Gastroesophageal sphincter (tissue), 4 donors: Measurements from ENCODE around the gene PPTC7. TPM values are rescaled to one million over a fixed set of nuclear protein-coding genes. Genes with fewer than 3 reads are reported as not detected.
A peak's percentile ranks its signal among the peaks of the same experiment; 100 is the strongest.
"Not testable (repeated sequence)": the region's sequence is repeated elsewhere in the genome, so short reads cannot be mapped to it uniquely, and the experiment has no call there.

Source experiments
- ATAC-seq: fragments of 150-250 bp; one replicate; pipeline ENCODE4 v1.9.1; 2016; ENCODE audit warnings: mild to moderate bottlenecking, moderate library complexity
- H3K27ac ChIP-seq, 4 donors: fragments of 200-600 bp; sonication (generic) in 3 of 4; 1 replicate in 3 of 4; 2 replicates in 1 of 4; pipeline ENCODE4 v1.5.1; 2016 to 2019
- H3K27me3 ChIP-seq: fragments of 200-600 bp; sonication (generic); one replicate; pipeline ENCODE4 v1.5.1; 2019
- H3K36me3 ChIP-seq, 2 donors: fragments of 200-600 bp; sonication (generic); one replicate each; pipeline ENCODE4 v1.5.1; 2019; ENCODE audit warnings: control low read depth in 1 of 2
- H3K4me1 ChIP-seq, 3 donors: fragments of 200-600 bp; sonication (generic); 1 replicate in 2 of 3; 2 replicates in 1 of 3; pipeline ENCODE4 v1.5.1; 2016 to 2019; ENCODE audit warnings: control low read depth in 2 of 3
- H3K4me3 ChIP-seq, 2 donors: fragments of 200-600 bp; sonication (generic); one replicate each; pipeline ENCODE4 v1.5.1; 2019; ENCODE audit warnings: mild to moderate bottlenecking in 1 of 2, moderate library complexity in 1 of 2
- H3K9me3 ChIP-seq, 3 donors: fragments of 200-600 bp; sonication (generic); one replicate each; pipeline ENCODE4 v1.5.1; 2017 to 2019; ENCODE audit warnings: control low read depth in 2 of 3
- CTCF ChIP-seq, 4 experiments: fragments of 200-600 bp in 2 of 4; fragments of 450-650 bp in 2 of 4; sonication (generic) in 1 of 4; IDR thresholded peaks; one replicate each; pipeline ENCODE4 v1.5.1; 2017 to 2019; ENCODE audit warnings: antibody characterized with exemption in 4 of 4, mild to moderate bottlenecking in 2 of 4, moderate library complexity in 2 of 4
- EP300 ChIP-seq: sonication (generic); formaldehyde crosslinking; IDR thresholded peaks from one replicate; pipeline ENCODE4 v1.6.1; 2017; ENCODE audit warnings: antibody characterized with exemption, mild to moderate bottlenecking
- POLR2A ChIP-seq, 2 donors: fragments of 450-650 bp; IDR thresholded peaks; one replicate each; pipeline ENCODE4 v1.6.1; 2017; ENCODE audit warnings: antibody characterized with exemption in 2 of 2, mild to moderate bottlenecking in 2 of 2, moderate library complexity in 1 of 2
- POLR2AphosphoS5 ChIP-seq: sonication (generic); formaldehyde crosslinking; IDR thresholded peaks from one replicate; pipeline ENCODE4 v1.6.1; 2017; ENCODE audit warnings: antibody characterized with exemption
- WGBS, 2 donors: methylation state at CpG; one replicate each; pipeline ENCODE4 v1.1.5; 2018; ENCODE audit warnings: low coverage in 1 of 2; 5-methylcytosine and 5-hydroxymethylcytosine counted together
- total RNA-seq, 4 donors: library from RNA; depleted of rRNA; stranded (reverse); fragments of >200 nt; gene quantifications; one replicate each; pipeline ENCODE4 v1.1.0, GENCODE V29; 2016

Gene PPTC7
- total RNA-seq, 4 donors from 2014 or later: 37.5 to 48.6 (median 41.9) TPM

DNA sequence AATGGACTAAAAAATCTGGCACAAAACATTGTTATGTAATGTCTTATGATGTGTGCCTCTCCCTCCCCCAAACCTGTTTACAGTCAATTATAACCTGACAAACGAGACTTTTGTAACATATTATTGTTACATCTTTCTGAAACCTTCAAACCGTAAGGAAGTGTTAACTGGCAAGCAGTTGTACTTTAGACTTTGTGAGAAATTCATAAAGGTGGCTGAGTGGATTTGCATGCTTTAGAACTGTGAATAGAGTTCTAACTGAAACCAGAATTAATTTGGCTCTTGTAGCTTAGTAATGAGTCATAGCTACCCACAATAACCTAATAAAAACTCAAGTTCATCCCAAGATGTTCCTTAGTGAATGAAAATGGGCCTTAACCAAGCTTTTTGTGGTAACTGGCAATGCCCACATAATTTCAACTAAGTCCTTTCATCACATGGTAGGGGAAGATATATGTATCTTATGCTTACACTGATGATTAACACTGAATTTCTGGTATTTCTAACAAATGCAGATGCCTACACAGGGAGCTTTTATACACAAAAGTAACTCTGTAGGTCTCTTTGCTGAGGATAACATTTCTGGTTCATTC lies 51.3 kb downstream of the PPTC7 start:
- Histone ChIP-seq H3K4me1 (peaks cover 17 to 59% (median 20%) of the 10 kb centered on the region in 3 donors), H3K4me3 (no peak overlapping the region)
- ATAC-seq: no peak

GRCh38 chr12:110530511-110530910 lies 52.6 kb downstream of the PPTC7 start:
- H3K27ac ChIP-seq: peak overlapping the region in 1 of 4 donors; percentile 35
- H3K9me3 ChIP-seq: no peaks in the 10 kb centered on the region
- no peak for TF ChIP-seq EP300
- TF ChIP-seq CTCF (IDR thresholded peaks at IDR 0.05): no peak
- no peak for TF ChIP-seq POLR2A (IDR thresholded peaks at IDR 0.05)
- no peak for TF ChIP-seq POLR2AphosphoS5
- no peak for ATAC-seq
- H3K4me1 ChIP-seq: peaks cover 14 to 46% (median 16%) of the 10 kb centered on the region in 3 donors
- no peaks in the 10 kb centered on the region for H3K27me3 ChIP-seq
- peaks cover 0 to 10% of the 10 kb centered on the region in 2 donors for H3K36me3 ChIP-seq
- H3K4me3 ChIP-seq: no peak overlapping the region
- 0 to 18% methylated on average over 1 to 2 of the region's 2 CpGs for WGBS, 2 donors

More for the DNA sequence above, 51.3 kb downstream of the PPTC7 start:
- peaks cover 0 to 23% of the 10 kb centered on the region in 2 donors for H3K36me3 ChIP-seq
- H3K27ac ChIP-seq: peak overlapping the region; percentile 45 to 89 (median 56)
- 13 to 41% methylated on average over 2 of the region's 2 CpGs for WGBS, 2 donors
- no peaks in the 10 kb centered on the region for H3K9me3 ChIP-seq
- TF ChIP-seq CTCF (IDR thresholded peaks at IDR 0.05) (no peak), POLR2A (IDR thresholded peaks at IDR 0.05) (no peak), POLR2AphosphoS5 (peak; percentile 35)
- H3K27me3 ChIP-seq: no peaks in the 10 kb centered on the region

- H3K27ac ChIP-seq: no peak overlapping the region
- no peaks in the 10 kb centered on the region for H3K27me3 ChIP-seq
- H3K9me3 ChIP-seq: no peaks in the 10 kb centered on the region
- H3K4me1 ChIP-seq: peaks cover 12 to 24% (median 14%) of the 10 kb centered on the region in 3 donors
- ATAC-seq: no peak
- no peak for TF ChIP-seq POLR2AphosphoS5
- no peak for TF ChIP-seq EP300
- no peak for TF ChIP-seq CTCF (IDR thresholded peaks at IDR 0.05)
- TF ChIP-seq POLR2A (IDR thresholded peaks at IDR 0.05): no peak
- H3K36me3 ChIP-seq: peaks cover 0 to 10% of the 10 kb centered on the region in 2 donors
- H3K4me3 ChIP-seq: no peak overlapping the region
- 96% methylated on average over 4 to 6 of the region's 6 CpGs for WGBS, 2 donors
These were observed 54.8 kb downstream of the PPTC7 start for GRCh38 chr12:110528277-110528839.

DNA sequence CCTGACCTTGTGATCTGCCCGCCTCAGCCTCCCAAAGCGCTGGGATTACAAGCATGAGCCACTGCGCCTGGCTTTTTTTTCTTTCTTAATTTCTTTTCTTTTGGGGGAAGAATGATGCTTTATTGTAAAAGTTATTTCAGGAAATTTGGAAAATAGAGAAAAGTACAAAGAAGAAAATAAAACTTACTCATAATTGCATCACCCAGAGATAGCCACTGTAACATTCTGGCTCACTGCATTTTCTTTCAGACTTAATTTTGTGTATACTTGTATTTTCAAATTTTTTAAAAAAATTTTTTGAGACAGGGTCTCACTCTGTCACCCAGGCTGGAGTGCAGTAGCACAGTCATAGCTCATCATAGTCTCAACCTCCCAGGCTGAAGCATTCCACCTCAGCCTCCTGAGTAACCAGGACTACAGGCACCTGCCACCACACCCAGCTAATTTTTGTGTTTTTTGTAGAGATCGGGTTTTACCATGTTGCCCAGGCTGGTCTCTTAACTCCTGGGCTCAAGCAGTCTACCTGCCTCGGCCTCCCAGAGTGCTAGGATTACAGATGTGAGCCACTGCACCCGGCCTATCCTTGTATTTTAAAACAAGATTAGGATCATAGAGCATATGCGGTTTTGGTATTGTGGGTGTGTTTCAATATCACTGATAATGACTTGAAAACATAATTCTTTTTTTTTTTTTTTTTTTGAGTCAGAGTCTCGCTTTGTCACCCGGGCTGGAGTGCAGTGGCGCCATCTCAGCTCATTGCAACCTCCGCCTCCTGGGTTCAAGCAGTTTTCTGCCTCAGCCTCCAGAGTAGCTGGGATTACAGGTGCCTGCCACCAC lies 62.0 kb downstream of the PPTC7 start:
- H3K9me3 ChIP-seq, H3K4me1 ChIP-seq, H3K4me3 ChIP-seq, H3K27me3 ChIP-seq, H3K36me3 ChIP-seq, ATAC-seq, H3K27ac ChIP-seq: not testable (repeated sequence)
- 86 to 89% methylated on average over 7 of the region's 11 CpGs for whole genome bisulfite sequencing, 2 donors

- not testable (repeated sequence) for H3K27ac ChIP-seq, H3K36me3 ChIP-seq, H3K9me3 ChIP-seq, H3K4me3 ChIP-seq, H3K27me3 ChIP-seq, ATAC-seq, H3K4me1 ChIP-seq
- WGBS, 2 donors: 85 to 100% methylated on average over 1 to 8 of the region's 8 CpGs
These were observed 65.1 kb downstream of the PPTC7 start for GRCh38 chr12:110518014-110518413.
